Type B pancreatic cell (in vitro differentiated cells): Measurements from ENCODE around the gene LSM14A. TPM values are rescaled to one million over a fixed set of nuclear protein-coding genes. Genes with fewer than 3 reads are reported as not detected.

Experiments
- DNase-seq: peaks from one replicate; pipeline ENCODE4 v3.0.0; 2021; ENCODE audit warnings: mixed read lengths; ENCODE audit not compliant: unreplicated experiment; ENCODE audit errors: extremely low spot score
- H3K27ac Mint-ChIP-seq: 2 replicates; pipeline ENCODE4 v1.8.0; 2021; ENCODE audit warnings: mild to moderate bottlenecking, mixed read lengths
- H3K27me3 Mint-ChIP-seq: 2 replicates; pipeline ENCODE4 v1.8.0; 2021; ENCODE audit warnings: mixed read lengths
- H3K36me3 Mint-ChIP-seq: 2 replicates; pipeline ENCODE4 v1.8.0; 2021; ENCODE audit warnings: mixed read lengths
- H3K4me1 Mint-ChIP-seq: one replicate; pipeline ENCODE4 v1.8.0; 2021; ENCODE audit warnings: mixed read lengths; ENCODE audit not compliant: unreplicated experiment
- H3K4me3 Mint-ChIP-seq: 2 replicates; pipeline ENCODE4 v1.8.0; 2021; ENCODE audit warnings: mild to moderate bottlenecking, mixed read lengths
- H3K9me3 Mint-ChIP-seq: 2 replicates; pipeline ENCODE4 v1.8.0; 2021; ENCODE audit warnings: mixed read lengths
- total RNA-seq: library from RNA; stranded (reverse); gene quantifications from 2 replicates; pipeline ENCODE4 v1.2.1, GENCODE V29; 2021; ENCODE audit warnings: low replicate concordance
- TF ChIP-seq, protein P1 (sequence below): fragments of 200-600 bp; sonication (generic); conservative IDR thresholded peaks from 2 replicates; pipeline ENCODE4 v1.5.0; 2021; ENCODE audit warnings: antibody characterized with exemption, mild to moderate bottlenecking

Gene LSM14A
- total RNA-seq, 1 donor from 2014 or later: 112 TPM

GRCh38 chr19:34179066-34179465 is 6.8 kb downstream of the LSM14A start:
- H3K9me3 Mint-ChIP-seq: no peaks in the 10 kb centered on the region
- H3K27ac Mint-ChIP-seq: peak overlapping the region; percentile 8
- peaks cover 33% of the 10 kb centered on the region for H3K36me3 Mint-ChIP-seq
- no peak overlapping the region for H3K4me3 Mint-ChIP-seq
- H3K27me3 Mint-ChIP-seq: no peaks in the 10 kb centered on the region
- no peak for DNase-seq
- TF ChIP-seq, protein P1, sequence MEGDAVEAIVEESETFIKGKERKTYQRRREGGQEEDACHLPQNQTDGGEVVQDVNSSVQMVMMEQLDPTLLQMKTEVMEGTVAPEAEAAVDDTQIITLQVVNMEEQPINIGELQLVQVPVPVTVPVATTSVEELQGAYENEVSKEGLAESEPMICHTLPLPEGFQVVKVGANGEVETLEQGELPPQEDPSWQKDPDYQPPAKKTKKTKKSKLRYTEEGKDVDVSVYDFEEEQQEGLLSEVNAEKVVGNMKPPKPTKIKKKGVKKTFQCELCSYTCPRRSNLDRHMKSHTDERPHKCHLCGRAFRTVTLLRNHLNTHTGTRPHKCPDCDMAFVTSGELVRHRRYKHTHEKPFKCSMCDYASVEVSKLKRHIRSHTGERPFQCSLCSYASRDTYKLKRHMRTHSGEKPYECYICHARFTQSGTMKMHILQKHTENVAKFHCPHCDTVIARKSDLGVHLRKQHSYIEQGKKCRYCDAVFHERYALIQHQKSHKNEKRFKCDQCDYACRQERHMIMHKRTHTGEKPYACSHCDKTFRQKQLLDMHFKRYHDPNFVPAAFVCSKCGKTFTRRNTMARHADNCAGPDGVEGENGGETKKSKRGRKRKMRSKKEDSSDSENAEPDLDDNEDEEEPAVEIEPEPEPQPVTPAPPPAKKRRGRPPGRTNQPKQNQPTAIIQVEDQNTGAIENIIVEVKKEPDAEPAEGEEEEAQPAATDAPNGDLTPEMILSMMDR: no peak
- peaks cover 48% of the 10 kb centered on the region for H3K4me1 Mint-ChIP-seq

GRCh38 chr19:34180273-34180672 is 8.0 kb downstream of the LSM14A start:
- H3K4me1 Mint-ChIP-seq: peaks cover 50% of the 10 kb centered on the region
- H3K9me3 Mint-ChIP-seq: no peaks in the 10 kb centered on the region
- no peak overlapping the region for H3K4me3 Mint-ChIP-seq
- H3K36me3 Mint-ChIP-seq: peaks cover 33% of the 10 kb centered on the region
- peak overlapping the region; percentile 65 for H3K27ac Mint-ChIP-seq
- no peak for DNase-seq
- H3K27me3 Mint-ChIP-seq: no peaks in the 10 kb centered on the region
- TF ChIP-seq, protein P1: no peak

- H3K36me3 Mint-ChIP-seq: peaks cover 33% of the 10 kb centered on the region
- TF ChIP-seq, protein P1: no peak
- no peaks in the 10 kb centered on the region for H3K27me3 Mint-ChIP-seq
- no peak overlapping the region for H3K4me3 Mint-ChIP-seq
- peak overlapping the region; percentile 65 for H3K27ac Mint-ChIP-seq
- peaks cover 54% of the 10 kb centered on the region for H3K4me1 Mint-ChIP-seq
- DNase-seq: no peak
- no peaks in the 10 kb centered on the region for H3K9me3 Mint-ChIP-seq
These were observed 8.4 kb downstream of the LSM14A start for GRCh38 chr19:34180709-34181108.

DNA sequence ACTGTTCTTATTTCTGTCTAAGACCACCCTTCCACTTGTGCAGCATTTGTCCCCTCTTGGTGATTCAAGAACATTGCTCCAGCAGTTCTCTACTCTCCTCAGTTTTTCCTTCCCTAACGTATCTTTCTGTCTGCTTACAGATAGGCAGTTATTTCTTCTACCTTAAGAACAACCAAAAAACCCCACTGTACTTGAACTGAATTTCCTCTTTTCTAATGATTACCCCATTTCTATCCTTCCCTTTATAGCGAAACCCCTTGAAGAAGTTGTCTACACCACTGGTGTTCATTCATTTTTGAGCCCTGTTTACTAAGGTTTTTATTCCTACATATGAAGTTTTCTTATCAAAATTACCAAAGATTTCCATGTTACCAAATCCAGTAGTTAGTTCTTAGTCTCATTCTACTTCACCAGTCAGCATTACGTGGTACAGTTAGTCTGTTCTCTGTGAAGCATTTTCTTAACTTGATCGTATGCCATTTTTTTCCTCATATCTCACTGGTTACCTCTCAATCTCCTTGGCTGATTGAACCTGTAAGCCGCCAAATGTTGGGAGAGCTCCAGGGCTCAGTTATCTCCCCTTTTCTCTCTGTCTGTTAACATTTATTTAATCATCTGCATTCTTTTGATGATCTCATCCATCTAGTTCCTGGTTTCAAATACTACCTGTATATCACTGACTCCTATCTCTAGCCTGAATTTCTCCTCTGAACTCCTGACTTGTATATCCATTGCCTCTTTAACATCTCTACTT is 9.0 kb downstream of the LSM14A start:
- no peaks in the 10 kb centered on the region for H3K9me3 Mint-ChIP-seq
- TF ChIP-seq, protein P1: no peak
- DNase-seq: no peak
- no peaks in the 10 kb centered on the region for H3K27me3 Mint-ChIP-seq
- H3K27ac Mint-ChIP-seq: peak overlapping the region; percentile 65
- H3K4me1 Mint-ChIP-seq: peaks cover 55% of the 10 kb centered on the region
- peaks cover 39% of the 10 kb centered on the region for H3K36me3 Mint-ChIP-seq
- peak overlapping the region; percentile 9 for H3K4me3 Mint-ChIP-seq

DNA sequence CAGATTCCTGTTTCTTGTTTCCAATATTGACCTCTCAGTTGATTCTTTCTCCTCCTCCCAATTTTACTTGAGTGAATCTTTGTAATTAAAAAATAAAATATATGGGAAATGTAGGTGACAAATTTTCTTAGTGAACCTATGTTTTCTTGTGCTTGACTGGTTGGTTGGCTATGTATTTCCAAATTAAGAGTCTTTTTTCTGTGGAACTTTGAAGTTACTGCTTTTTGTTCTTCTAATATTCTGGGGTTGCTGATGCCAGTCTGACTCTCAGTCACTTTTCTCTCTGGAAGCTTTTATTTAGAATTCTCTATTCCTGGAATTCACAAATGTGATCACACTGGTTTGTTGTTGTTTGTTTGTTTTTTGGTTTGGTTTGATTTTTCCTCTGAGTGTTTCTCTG is 9.8 kb downstream of the LSM14A start:
- Mint-ChIP-seq H3K4me3 (no peak overlapping the region), H3K27ac (peak overlapping the region; percentile 65), H3K27me3 (no peaks in the 10 kb centered on the region), H3K36me3 (peaks cover 40% of the 10 kb centered on the region), H3K9me3 (no peaks in the 10 kb centered on the region), H3K4me1 (peaks cover 52% of the 10 kb centered on the region)
- DNase-seq: no peak
- TF ChIP-seq, protein P1: no peak
